Central memory CD4-positive, alpha-beta T cell (primary cell): ENCODE measurements around the gene PERM1.
A peak's percentile ranks its signal among the peaks of the same experiment; 100 is the strongest.
"Not testable (repeated sequence)": the region's sequence is repeated elsewhere in the genome, so short reads cannot be mapped to it uniquely, and the experiment has no call there.

ENCODE experiments used
- DNase-seq: peaks from one replicate; pipeline ENCODE4 v3.0.0; 2022

Gene PERM1

DNA sequence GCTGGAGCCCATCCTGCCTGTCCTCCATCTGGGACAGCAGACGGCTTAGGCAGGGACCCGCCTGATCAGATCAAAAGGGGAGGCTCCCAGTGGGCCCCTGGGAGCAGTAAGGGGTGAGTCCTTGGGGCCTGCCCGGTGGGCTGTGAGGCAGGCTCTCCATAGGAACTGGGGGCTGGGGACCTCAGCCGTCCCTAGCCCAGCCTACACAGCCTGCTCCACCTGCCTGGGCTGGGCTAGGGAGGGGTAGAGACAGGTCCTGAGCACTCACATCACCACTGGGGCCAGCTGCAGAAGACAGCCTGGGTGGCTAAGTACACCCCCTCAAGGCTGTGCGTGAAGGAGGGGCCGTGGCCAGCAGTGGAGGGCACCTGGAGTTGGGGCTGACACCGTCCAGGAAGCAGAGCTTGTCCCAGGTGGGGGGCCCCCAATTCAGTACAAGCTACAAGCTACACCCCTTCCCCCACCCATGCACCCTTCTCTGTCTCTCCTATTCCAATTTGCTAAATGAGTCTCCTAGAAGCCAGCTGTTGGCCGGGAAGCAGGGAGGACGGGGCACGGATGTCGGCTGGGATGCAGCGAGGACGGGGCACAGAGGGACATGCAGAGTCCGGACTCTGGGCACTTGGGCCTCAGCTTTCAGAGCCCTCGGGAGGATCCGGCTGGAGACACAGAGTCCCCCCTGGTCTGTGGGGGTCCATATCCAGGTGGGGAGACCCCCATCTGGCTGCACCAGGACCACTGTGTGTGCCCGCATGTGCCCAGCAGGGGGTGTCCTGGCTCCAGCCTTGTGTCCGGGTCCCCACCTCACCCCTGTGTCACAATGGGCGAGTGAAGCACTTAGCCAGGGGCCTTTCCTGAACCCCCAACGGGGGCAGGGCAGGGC, 33.1 kb upstream of the PERM1 start:
- no peak for DNase-seq

DNA sequence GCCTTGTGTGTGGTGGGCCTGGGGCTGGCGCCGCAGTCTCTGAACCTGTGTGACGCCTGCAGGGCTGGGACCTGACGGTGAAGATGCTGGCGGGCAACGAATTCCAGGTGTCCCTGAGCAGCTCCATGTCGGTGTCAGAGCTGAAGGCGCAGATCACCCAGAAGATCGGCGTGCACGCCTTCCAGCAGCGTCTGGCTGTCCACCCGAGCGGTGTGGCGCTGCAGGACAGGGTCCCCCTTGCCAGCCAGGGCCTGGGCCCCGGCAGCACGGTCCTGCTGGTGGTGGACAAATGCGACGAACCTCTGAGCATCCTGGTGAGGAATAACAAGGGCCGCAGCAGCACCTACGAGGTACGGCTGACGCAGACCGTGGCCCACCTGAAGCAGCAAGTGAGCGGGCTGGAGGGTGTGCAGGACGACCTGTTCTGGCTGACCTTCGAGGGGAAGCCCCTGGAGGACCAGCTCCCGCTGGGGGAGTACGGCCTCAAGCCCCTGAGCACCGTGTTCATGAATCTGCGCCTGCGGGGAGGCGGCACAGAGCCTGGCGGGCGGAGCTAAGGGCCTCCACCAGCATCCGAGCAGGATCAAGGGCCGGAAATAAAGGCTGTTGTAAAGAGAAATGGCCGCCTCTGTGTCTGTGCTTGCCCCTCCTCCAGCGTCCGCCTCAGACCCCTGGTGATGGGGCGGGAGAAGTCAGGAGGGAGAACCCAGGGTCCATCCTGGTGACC, 32.2 kb upstream of the PERM1 start:
- DNase-seq, result peak; percentile 46

DNA sequence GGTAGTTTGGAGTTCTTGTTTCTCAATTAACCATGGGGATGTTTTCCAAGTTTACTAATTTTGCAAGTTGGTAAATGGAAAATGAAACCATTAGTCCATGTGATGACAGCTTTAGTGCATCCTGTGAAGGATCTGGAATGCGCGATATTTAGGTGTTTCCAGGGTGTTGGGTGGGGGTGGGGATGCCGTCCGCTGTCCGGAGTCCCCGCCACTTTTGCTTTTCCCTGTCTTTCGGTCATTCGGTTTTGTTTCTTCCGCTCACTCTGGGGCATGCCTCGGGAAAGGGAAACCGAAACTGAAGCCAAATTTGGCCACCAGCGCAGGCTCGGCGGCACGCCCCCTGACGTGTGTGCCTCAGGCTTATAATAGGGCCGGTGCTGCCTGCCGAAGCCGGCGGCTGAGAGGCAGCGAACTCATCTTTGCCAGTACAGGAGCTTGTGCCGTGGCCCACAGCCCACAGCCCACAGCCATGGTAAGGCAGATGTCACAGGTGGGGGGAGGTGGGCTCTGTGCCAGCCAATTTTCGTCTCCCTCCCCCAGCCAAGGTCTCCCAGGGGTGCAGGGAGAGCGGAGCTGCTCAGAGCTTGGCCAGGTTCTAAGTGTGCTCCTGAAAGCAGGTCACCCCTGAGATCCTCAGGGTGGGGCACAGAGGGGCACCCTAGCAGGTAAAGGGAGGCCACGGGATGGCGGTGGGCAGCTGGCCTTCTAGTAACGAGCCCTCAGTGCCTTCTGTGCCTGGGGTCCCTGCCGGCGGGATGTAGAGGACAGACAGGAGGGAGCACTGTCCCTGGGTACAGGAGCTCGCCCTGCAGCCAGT, 31.4 kb upstream of the PERM1 start, which contains the start of gene ISG15:
Gene ISG15, plus strand, starts transcription at position 393 of the 817 bp plus-strand sequence. Its CDS starts 77 bp downstream, at position 470.
- DNase-seq, result peak; percentile 89

DNA sequence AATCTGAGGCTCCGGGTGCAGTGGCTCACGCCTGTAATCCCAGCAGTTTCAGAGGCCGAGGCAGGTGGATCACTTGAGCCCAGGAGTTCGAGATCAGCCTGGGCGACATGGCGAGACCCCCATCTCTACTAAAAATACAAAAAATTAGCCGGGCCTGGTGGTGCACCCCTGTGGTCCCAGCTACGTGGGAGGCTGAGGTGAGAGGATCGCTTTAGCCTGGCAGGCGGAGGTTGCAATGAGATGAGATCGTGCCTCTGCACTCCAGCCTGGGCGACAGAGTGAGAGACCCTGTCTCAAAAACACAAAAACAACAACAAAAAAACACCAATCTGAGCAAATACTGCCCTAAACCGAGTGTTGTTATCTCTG, 30.8 kb upstream of the PERM1 start:
- DNase-seq, result not testable (repeated sequence)

DNA sequence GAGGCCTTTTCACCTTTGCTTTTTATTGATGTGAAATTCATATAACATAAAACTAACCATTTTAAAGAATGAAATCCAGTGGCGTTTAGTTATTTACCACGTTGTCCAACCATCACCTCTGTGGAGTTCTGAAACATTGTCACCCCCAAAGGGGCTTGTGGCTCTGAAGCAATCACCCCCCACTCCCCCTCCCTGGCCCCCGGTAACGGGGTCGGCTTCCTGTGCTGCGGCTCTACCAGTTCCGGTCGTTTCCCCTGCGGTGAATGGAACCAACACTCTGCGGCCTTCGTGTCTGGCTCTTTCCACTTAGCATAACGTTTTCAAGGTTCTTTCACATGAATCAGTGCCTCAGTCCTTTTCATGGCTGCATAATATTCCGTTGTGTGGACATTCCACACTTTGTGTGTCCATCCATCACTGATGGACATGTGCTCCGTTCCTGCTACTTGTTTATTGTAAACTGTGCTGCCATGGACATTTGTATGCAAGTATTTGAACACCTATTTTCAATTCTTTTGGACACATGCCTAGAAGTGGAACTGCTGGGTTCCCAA, 29.6 kb upstream of the PERM1 start:
- no peak for DNase-seq

DNA sequence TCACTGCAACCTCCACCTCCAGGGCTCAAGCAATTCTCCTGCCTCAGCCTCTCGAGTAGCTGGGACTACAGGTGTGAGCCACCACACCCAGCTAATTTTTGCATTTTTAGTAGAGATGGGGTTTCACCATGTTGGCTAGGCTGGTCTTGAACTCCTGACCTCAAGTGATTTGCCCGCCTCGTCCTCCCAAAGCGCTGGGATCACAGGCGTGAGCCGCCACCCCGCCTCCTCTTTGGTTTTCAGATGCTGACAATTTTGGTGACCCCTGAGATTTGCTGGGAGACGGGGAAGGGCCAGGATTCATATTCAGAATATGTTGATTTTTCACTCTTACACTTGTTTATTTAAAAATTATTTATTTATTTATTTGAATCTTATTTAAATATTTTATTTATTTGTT, 28.2 kb upstream of the PERM1 start:
- DNase-seq, result not testable (repeated sequence)

DNA sequence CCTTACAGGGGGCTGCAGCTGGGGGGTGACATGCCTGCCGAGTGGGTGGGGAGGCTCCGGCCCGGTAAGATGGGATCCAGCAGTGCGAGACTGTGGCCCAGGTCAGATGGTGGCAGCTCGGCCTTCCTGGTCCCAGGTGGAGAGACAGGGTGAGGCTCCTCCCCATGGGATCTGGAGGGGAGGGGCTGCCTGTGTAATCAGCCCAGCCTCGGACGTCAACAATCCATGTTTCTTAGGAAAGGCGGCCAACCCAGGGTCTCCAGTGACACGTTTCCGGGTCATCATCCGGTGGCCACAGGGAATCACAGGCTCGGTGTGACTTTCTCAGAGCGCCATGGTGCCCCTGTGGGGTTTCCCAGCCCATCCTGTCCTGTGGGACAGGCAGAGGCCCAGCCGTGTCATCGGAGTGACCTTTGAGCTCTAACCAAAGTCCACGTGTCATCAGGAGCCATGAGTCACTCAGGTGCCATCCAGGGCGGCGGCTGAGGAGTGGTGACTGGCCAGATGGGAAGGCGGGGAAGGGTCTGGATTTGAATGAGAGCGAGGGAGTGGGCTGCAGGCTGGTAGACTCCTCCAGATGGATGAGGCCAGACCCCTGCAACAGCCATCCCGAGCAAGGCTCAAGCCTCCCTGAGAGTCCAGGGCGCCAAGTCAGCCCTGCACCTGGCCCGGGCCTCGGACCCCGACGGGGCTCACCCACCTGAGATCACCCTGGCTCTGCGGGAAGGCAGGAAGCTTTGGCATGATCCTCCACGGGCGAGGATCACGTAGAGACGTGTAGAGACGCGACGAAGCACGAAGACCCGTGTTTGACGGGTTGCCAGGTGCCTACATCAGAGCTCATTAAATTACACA, 24.6 kb upstream of the PERM1 start:
- DNase-seq, result no peak

DNA sequence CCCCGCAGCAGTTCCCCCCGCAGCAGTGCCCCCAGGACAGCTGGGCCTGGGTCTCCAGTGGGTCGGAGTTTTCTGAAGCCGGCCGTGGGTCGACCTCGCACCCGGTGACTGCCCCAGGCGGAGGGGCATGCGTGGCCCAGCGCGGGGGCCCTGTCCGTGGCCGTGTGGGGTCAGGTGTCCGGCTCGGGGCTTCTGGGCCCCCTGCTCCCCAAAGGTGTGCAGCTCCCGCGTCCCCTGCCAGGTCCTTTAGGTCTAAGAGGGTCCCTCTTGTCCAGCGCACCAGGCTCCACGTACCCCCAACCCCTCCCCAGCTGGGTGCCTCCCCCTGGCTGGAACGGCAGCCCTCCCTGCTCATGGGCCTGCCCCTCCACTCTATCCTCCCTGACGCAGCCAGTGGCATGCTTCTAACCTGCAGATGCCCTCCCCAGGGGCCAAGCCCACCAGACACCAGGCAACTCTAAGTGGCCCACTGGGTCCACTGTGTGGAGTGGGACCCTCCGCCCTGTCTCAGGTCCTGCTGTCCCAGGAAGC, 23.9 kb upstream of the PERM1 start:
- DNase-seq, result no peak

DNA sequence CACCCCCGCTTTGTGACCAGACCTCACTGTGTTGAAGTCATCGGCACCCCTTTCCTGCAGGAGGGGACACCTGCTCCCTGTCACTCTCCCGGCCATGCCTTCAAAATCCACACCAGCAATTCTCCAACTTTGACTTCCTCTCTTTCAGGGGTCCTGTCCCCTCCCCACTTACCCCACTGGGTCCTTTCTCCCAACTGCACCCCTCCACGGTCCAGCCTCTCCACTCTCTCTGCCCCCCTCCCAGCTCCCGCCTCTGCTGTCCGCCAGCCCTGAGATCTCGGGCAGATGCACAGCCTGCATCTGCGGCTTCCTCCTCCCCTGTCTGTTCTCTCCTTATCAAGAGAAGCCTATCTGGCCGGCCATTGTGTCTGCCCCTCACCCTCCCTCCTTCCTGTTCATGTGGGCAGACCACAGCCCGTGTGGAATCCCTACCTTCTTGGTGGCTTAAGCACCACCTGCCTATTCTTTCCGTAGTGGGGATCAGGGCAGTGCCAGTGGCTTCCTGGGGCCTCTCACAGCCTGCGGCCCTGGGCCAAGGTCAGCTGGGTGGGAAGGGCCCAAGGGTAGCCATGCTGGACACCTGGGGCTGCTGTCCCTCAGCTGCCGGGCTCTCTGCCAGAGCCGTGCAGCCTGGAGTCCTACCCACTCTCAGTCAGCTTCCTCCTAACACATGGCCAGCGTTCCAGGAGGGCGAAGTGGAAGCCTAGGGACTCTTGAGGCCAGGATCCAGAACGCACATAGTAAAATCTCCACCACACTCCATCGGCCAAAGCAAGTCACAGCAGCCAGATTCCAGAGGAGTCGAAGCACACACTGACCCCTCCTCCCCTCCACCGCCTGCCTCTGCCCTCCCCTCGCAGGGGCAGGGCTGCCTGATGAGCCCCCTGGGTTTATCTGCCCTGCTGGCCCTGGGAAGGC, 23.1 kb upstream of the PERM1 start:
- DNase-seq, result no peak

DNA sequence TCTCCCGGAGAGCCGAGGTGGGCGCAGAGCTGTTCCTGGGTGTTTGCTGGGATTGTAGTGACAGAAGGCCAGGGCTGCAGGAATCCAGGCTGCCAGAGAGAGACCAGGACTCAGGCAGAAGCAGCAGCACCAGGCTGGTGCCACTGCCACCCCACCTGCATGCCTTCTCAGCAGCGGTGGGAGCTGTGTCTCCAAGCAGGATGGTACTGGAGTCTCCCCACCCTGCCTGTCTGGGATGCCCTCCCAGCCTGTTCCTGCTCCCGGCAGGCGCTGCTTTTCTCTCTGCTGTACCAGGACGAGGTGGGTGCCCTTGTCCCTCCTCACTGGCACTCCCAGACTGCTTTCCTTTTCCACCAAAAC, 22.5 kb upstream of the PERM1 start:
- no peak for DNase-seq

DNA sequence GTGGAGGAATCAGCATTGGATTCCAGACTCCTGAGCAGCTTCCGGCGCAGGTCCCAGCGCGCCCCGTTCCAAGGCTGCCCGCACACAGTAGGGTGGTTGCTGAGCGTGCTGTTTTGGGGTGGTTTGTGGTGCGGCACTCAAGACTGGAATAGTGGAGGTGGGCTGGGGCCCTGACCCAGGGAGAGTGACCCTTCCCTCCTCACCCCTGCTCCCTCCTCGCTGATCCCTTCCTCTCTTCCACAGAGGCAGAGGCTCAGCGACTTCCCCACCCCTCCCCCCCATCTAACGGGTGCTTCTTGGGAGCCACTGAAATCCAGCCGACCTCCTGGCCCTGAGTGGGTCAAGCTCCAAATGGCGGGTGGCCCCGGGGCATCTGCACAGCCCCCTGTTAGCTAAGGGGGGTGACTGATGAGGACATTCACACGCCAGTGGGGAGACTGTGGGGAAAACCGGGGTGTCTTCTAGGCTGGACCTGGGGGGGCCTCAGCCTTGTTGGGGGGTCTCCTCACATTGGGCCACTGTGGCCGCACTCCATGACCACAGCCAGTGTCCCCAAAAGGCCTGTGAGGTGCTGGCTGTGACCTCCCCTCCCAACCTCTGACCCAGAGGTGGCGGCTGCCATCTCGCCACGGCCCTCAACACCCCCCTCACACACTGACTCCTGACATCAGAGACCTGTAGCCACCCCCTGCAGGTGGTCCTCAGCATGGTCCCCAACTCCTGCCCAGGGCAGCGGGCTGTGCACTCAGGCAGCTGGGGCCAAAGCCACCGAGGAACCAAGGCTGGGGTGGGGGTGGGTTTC, 21.9 kb upstream of the PERM1 start:
- DNase-seq, result no peak

DNA sequence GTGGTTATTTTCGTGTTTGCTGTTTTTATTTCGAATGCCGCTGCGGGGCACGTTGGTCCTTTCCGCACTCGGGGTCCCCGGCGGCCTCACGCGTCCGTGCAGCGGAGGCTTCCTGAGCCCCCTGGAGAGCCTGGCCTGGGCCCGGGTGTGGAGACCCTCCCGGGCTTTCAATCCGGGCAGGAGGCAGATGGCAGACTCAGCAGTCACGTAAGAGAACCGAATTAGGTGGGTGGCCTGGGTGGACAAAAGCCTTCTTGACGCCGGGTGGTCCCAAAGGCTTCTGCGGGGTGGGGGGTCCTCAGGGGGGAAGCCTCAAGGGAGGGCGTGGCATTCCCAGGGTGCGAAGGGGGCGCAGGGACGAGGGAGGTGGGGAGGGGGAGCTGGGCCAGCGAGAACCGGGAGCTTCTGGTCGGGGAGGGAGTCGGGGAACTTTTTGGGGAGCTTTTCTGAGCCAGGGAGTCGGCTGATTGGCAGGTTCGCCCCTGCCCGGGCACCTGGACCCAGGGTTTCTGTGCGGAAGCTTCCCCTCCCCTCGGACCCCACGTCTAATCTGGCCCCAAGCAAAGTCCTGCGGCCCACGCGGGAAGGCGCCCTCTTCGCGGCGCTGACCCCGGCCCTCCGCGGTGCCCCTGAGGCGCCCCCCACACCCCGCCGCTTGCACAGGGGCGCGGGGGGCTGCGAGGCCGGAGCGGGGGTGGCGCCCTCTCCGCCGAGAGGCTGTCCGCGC, 19.3 kb upstream of the PERM1 start:
- DNase-seq, result no peak

DNA sequence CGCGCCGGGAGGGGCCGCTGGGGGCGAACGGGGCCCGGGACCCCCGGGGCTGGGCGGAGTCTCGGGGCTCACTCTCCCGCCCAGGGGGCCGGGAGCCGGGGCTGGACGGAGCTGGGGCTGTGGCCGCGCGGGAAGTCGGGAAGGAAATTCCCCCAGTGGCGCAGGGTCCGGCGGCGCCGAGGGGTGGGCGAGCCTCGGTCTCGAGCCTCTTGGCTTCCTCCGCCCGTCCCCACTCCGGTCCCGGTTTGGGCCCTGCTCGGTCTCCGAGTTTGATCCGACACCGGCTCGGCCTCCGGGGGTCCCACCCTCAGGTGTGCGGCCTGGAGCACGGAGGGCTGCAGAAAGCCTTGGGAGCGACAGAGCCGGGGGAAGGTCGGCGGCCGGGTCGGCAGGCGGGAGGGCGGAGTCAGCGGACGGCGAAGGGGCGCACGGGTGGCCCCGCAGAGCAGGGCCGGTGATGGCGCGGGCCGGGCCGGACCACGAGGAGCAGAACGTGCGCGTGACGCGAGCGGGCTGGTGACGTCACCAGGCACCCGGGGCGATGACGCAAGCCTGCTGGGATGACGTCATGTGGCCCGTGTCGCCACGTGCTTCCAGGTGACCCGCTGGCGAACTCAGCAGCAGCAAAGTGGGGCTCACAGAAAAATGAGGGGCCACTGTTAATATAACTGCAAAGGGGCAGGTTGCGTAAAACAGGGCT, 18.6 kb upstream of the PERM1 start:
- DNase-seq, result peak; percentile 68

DNA sequence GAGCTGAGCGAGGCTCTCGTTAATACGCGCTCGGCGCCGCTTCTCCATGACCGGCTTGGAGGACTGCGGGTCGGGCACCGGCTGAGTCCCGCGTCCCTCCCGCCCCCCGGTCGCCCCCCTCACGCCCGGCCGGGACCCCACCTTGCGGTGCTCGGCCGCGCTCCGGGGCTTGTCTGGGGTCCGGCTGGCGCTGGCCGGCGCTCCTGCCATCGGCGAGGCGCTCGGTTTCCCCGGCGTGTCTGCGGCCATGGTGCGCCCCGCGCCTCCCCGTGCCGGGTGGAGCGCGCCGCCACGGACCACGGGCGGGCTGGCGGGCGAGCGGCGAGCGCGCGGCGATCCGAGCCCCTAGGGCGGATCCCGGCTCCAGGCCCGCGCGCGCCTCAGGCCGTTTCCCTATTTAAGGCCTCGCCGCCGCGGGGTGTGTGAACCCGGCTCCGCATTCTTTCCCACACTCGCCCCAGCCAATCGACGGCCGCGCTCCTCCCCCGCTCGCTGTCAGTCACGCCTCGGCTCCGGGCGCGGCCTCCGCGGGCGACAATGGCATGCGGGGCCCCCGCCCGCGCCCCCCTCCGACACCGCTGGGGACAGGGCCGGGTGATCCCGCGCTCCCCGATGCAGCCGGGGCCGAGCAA, 17.9 kb upstream of the PERM1 start, which contains the start of gene HES4:
Gene HES4, minus strand, starts transcription at position 373 of the 632 bp plus-strand sequence. Its CDS starts 124 bp downstream, at position 249.
- peak; percentile 53 for DNase-seq

DNA sequence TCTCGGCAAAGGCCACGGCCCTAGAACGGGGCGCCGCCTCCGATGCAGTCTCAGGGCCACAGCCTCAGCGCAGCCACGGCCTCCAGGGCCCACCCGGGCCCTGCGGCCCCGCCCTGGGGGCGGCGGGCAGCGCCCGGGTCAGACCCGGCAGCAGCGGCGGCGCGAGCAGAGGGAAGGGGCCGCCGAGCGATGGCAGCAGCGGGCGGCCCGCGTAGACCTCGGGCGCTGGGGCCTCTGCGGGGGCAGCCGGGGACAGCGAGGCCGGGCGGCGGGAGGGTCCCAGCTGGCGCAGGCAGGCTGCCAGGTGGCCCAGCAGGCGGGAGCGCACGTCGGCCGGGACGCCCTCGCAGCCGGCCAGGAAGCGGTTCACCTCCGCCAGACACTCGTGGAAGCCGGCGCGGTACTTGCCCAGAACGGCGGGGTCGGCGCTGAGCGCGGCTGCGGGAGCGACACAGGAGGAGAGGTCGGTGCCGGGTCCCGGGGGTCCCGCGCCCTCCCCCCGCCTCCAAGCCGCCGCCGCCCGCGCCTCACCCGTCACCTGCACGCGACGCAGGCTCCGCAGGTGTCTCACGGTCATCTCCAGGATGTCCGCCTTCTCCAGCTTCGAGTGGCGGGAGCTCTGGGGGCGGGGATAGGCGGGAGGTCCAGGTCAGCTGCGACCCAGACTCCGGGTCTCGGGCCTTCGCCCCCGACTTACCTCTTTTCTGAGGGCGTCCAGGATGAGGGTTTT, 17.3 kb upstream of the PERM1 start:
- peak; percentile 33 for DNase-seq

DNA sequence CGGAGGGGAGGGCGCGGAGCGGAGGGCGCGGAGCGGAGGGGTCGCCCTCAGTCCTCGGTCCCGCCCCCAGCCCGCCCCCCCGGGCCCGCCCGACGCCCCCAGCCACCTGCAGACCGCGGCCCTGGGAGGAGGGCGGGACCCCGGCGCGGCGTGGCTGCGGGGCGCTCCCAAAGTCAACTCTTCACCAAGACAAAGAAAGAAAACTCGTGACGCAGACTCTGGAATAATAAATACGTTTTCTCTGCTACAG, 16.8 kb upstream of the PERM1 start:
- no peak for DNase-seq
